GM12864 (cell line): ENCODE measurements around the gene DIP2A.
"Not testable (repeated sequence)": the region's sequence is repeated elsewhere in the genome, so short reads cannot be mapped to it uniquely, and the experiment has no call there.

Experiments used
- DNase-seq: peaks from one replicate; pipeline ENCODE4 v3.0.0-alpha.2; 2011; ENCODE audit warnings: low read depth
- H3K4me3 ChIP-seq: 2 replicates; pipeline ENCODE4 v1.5.1; 2011; ENCODE audit warnings: mild to moderate bottlenecking, low read depth, low read length, control low read depth
- CTCF ChIP-seq: IDR thresholded peaks from 2 replicates; pipeline ENCODE4 v1.5.1; 2011; ENCODE audit warnings: low read depth, mild to moderate bottlenecking, moderate library complexity, low read length, control low read depth, inconsistent platforms; ENCODE audit errors: missing control alignments

Gene DIP2A

GRCh38 chr21:46443910-46444309 is 14.8 kb upstream of the DIP2A start:
- DNase-seq, result no peak
- TF ChIP-seq CTCF, result no peak
- no peak overlapping the region for H3K4me3 ChIP-seq

DNA sequence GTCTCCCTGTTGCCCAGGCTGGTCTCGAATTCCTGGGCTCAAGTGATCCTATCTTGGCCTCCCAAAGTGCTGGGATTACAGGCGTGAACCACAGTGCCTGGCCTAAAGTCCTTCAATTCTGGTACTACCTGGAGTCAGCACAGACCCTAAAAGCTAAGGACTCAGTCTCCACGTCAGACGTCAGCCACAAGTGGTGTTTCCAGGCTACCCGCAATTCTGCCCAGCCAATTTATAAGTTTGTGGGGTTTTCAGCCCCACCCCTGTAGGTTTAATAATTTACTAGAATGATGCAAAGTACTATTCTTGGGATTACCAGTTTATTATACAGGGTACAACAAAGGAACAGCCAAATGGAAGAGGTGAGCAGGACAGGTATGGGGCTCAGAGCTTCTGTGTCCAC is 10.6 kb upstream of the DIP2A start:
- no peak overlapping the region for H3K4me3 ChIP-seq
- no peak for DNase-seq
- no peak for TF ChIP-seq CTCF

- H3K4me3 ChIP-seq, DNase-seq: not testable (repeated sequence)
Measured at GRCh38 chr21:46448855-46449254, 9.8 kb upstream of the DIP2A start.

- no peak for TF ChIP-seq CTCF
- H3K4me3 ChIP-seq, result no peak overlapping the region
- DNase-seq, result no peak
Measured at GRCh38 chr21:46452710-46453109, 6.0 kb upstream of the DIP2A start.

GRCh38 chr21:46454142-46454541 is 4.5 kb upstream of the DIP2A start:
- DNase-seq, result no peak
- no peak for TF ChIP-seq CTCF
- no peak overlapping the region for H3K4me3 ChIP-seq

DNA sequence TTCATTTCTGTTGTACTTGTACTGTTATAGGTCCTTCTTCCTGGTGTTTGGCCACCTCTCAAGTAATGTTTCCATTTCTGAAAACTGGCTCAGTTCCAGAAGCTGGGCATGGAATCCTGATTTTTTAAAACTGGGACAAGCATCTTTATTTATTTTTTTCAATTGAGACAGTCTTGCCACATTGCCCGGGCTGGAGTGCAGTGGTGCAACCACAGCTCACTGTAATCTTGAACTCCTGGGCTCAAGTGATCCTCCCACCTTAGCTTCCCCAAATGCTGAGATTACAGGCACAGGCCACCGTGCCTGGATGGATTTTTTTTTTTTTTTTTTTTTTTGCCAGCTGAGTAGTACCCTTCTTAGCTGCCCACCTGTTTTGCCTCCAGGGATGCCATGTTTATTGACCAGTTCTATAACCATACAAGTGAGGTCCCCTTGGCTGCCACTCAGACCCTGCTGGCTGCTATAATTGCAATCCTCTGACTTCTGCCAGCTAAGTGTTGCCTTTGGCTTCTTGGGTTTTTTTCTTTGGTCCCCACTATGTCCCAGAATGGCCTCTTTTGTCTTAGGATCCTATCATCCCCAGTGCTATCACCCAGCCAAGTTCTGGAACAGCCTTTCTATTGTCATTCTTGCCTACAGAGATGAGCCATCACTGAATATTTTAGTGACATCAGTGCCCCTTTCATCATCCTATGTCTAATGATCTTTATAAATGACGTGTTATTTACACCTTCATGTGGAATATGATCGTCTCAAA is 3.9 kb upstream of the DIP2A start:
- no peak overlapping the region for H3K4me3 ChIP-seq
- no peak for DNase-seq
- TF ChIP-seq CTCF, result no peak

DNA sequence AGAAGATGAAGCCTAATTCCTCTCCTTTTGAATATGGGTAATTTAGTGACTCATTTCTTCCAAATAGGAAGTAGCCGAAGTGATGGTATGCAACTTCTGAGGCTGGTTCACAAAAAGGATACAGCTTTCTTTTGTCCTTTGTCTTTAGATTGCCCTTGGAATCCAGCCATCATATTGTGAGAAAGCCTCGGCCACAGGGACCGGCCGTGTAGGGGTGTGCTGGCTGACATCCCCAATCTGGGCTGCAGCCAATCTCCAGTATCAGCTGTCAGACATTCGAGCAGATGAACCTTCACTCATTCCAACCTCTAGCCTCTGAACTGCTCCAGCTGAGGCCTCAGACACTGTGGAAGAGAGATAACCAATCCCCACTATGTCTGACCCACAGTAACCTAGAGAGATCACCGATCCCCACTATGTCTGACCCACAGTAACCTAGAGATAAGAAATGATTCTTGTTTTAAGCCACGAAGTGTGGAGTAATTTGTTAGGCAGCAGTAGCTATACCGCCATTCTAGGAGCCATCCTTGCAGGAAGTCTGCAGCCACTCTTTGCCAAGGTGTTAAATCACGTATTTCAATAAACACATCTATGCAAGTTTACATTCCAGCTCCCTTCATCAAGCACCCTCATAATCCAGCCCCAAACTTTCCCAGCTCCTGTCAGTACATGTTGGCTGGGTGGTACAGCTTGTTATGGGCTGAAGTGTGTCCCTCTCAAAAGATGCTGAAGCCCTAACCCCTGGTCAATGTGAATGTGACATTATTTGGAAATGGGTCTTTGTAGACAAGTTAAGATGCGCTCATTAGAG is 2.9 kb upstream of the DIP2A start:
- TF ChIP-seq CTCF, result no peak
- H3K4me3 ChIP-seq, result no peak overlapping the region
- DNase-seq, result no peak
